Ovary (tissue), 3 donors: Measurements from ENCODE around the gene TRAF3.

ENCODE experiments used
- EP300 ChIP-seq: sonication (generic); formaldehyde crosslinking; IDR thresholded peaks from one replicate; pipeline ENCODE4 v1.6.1; 2017; ENCODE audit warnings: antibody characterized with exemption
- TF ChIP-seq, protein P1 (sequence below), 3 donors: fragments of 450-650 bp in 2 of 3; fragments of 200-600 bp in 1 of 3; IDR thresholded peaks; one replicate each; pipeline versions ENCODE4 v1.5.1 to v1.8.0; 2016 to 2022; ENCODE audit warnings: antibody characterized with exemption in 3 of 3, mild to moderate bottlenecking in 1 of 3
- donor health status: DM: no; HTN: no; CAD: no.

DNA sequence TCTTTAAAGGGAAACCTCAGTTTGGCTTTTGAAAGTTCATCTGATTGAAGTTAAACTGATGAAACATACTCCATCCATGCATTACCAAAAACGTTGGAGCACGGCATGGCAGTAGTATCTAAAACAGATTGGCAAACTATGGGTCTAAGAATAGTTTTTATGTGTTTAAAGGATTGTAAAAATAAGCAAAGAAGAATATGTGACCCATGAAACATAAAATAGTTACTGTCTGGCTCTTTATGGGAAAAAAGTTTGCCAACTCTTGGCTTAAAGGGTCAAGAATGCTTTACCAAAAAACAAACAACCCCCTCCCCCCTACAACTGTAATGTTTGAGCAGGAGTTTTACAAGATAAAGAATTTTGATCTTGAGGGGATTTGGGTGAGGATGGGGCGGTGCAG, 32.6 kb downstream of the TRAF3 start:
- TF ChIP-seq, protein P1, sequence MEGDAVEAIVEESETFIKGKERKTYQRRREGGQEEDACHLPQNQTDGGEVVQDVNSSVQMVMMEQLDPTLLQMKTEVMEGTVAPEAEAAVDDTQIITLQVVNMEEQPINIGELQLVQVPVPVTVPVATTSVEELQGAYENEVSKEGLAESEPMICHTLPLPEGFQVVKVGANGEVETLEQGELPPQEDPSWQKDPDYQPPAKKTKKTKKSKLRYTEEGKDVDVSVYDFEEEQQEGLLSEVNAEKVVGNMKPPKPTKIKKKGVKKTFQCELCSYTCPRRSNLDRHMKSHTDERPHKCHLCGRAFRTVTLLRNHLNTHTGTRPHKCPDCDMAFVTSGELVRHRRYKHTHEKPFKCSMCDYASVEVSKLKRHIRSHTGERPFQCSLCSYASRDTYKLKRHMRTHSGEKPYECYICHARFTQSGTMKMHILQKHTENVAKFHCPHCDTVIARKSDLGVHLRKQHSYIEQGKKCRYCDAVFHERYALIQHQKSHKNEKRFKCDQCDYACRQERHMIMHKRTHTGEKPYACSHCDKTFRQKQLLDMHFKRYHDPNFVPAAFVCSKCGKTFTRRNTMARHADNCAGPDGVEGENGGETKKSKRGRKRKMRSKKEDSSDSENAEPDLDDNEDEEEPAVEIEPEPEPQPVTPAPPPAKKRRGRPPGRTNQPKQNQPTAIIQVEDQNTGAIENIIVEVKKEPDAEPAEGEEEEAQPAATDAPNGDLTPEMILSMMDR (IDR thresholded peaks at IDR 0.05), result no peak
- no peak for TF ChIP-seq EP300
